Muscle of back (tissue), 11 donors: ENCODE measurements around the gene CHST7. TPM values are rescaled to one million over a fixed set of nuclear protein-coding genes. Genes with fewer than 3 reads are reported as not detected.
A peak's percentile ranks its signal among the peaks of the same experiment; 100 is the strongest.

Source experiments
- DNase-seq, 3 donors: peaks; one replicate each; pipeline versions ENCODE4 v3.0.0 to v3.0.0-alpha.2; 2013
- polyA plus RNA-seq, 10 donors: library from polyadenylated mRNA; unstranded; fragments of 120-200 nt; gene quantifications; one replicate each; pipeline ENCODE4 v1.2.1, GENCODE V29; 2013; ENCODE audit not compliant: insufficient read length in 10 of 10

The CHST7 gene
- polyA plus RNA-seq, 10 donors = 3.3 to 5.8 (median 4.1) TPM

DNA sequence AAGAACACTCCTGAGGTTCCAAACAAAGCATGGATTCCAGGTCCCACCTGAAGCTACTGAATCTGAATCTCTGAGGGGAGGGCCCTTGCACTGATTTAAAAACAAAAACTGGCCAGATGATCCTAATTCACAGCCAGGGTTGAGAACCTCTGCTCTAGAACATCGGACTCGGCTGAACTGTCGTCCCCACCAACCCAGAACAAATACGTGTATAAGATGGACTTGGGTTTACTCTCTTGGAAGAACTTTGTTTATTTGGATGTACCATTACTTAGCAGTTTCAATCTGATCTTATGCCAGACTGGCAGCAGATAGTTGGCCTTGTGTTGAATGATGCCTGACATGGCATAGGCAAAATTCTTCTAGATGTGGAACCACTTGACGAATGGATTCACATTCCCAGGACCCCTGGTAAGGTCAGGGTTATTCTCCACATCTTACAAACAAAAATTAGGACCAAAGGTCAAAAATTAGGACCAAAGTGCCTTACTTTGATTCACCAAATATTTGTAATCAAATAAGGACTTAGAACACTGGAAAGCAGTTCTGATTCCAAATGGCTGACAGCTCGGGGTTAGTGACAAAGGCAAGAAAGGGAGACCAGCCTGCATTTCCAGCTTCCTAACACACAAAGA, 29.0 kb downstream of the CHST7 start:
- no peak for DNase-seq

DNA sequence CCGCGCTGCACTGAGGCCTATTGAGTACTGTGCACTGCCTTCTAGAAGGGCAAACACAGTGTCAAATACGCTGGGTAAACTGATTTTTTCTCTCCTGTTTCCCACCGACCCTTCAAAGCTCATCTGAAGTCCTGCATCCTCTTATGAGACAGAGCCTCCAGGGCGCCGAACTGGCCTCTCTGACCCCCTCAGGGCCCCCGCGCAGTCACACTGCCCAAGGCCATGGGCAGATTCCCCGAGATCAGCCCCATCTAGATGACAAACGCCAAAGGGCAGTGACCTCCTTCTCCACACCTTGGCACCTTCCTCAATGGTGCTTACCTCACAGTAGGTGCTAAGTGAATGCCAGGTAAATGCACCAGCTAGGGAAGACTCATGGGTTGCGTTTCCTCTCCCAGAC, 34.4 kb downstream of the CHST7 start:
- DNase-seq = no peak

GRCh38 chrX:46610070-46610658, 36.6 kb downstream of the CHST7 start:
- DNase-seq = no peak

DNA sequence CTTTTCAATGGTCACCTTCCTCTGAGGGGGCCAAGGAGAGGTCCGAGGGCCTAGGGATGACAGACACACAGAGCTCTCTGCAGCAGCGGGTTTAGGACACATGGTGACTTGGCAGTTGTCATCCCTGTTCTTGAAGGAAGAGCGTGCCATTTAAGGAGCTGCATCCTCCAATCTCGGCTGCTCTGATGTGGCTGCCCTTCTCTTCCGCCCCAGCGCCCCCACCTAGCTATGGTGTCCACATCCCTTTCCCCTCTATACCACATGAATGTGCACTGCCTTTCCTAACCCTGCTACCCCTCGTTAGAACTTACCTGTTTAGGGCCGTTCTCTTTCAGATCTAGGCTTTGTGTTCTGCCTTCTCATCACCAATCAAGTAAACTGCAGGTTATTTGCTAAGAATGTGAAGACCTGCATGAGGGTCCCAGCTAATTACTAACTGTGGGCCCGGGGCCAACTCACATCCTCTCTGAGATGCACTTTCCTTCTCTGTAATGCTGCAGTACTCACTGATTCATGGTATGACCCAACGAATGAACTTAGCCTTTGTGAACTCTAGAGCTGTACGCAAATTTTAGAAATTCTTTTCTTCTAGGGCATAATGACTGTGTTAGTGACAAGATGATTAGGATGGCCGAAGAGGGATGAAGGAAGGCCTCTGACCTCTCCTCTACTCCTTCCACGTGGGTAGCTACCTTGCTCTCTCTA, 38.2 kb downstream of the CHST7 start:
- DNase-seq = no peak

GRCh38 chrX:46617906-46618305, 44.3 kb downstream of the CHST7 start:
- DNase-seq = no peak

DNA sequence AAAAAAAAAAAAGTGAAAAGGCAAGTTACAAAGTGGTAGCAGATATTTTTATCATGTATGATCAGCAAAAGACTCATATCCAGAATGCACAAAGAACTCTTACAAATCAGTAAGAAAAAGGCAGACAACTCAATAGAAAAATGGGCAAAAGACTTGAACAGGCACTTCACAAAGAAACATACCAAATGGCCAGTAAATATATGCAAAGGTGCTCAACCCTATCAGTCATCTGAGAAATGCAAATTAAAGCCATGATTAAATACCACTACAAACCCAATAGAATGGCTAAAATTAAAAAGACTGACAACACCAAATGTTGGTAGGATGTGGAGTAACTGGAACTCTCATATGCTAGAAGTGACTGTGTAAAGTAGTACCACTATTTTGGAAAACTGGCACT, 45.4 kb downstream of the CHST7 start:
- no peak for DNase-seq

- no peak for DNase-seq
Observed at GRCh38 chrX:46620505-46620904, 46.9 kb downstream of the CHST7 start.

DNA sequence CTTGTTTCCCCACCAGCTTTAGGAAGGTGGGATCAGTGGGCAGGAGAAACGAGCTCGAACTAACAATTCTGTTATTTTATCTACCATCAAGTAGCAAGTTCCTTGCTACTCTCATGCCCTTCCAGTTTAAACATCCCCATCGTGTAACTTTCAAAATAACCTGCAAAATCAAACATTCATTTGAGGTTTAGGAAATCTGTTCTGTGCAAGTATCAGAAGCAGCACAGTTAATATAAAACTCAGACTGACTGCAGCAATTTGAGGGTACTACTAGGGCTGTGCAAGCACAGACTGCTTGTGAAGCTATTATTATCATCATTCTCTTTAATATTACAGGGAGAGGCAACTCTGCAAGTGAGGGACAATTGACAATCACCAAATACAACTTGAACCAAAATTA, 48.0 kb downstream of the CHST7 start:
- DNase-seq = no peak

- DNase-seq = no peak
Observed at GRCh38 chrX:46624090-46624786, 50.7 kb downstream of the CHST7 start.

GRCh38 chrX:46626566-46626965, 53.0 kb downstream of the CHST7 start:
- DNase-seq = peak in 1 of 3 donors; percentile 18

- no peak for DNase-seq
Observed at GRCh38 chrX:46627062-46627461, 53.5 kb downstream of the CHST7 start.

DNA sequence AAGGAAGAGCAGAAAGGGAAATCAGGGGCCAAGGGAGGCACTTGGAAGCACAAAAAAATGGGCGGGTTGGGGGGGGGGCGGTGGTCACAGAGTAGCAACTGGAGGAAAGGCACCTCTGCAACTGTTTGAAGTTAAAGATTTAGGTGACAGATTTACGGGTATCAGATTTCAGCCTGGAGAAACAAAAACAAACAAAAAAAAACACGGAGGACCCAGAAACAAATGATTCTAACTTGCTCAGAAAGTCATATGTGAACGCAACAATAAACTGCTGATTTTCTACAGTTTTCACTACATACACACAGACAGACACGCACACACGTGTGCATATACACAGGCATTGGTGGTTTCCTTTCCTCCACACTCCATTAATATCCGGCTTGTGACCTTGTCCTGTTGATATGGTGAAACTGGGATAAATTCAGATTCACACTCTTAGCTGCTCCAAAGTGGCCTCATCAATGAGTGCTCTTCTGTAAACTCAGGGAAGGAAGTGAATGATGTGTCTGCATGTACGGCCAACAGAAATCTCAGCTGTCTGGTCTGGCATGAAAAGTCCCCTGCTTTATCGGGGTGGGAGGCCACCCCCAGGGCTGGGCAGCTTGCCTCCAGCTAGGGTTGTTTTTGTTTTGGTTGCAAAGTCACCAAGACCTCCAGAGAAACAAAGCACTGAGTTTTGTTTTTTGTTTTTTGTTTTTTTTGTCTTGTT, 54.3 kb downstream of the CHST7 start:
- DNase-seq = peak in 2 of 3 donors; percentile 19 to 38

DNA sequence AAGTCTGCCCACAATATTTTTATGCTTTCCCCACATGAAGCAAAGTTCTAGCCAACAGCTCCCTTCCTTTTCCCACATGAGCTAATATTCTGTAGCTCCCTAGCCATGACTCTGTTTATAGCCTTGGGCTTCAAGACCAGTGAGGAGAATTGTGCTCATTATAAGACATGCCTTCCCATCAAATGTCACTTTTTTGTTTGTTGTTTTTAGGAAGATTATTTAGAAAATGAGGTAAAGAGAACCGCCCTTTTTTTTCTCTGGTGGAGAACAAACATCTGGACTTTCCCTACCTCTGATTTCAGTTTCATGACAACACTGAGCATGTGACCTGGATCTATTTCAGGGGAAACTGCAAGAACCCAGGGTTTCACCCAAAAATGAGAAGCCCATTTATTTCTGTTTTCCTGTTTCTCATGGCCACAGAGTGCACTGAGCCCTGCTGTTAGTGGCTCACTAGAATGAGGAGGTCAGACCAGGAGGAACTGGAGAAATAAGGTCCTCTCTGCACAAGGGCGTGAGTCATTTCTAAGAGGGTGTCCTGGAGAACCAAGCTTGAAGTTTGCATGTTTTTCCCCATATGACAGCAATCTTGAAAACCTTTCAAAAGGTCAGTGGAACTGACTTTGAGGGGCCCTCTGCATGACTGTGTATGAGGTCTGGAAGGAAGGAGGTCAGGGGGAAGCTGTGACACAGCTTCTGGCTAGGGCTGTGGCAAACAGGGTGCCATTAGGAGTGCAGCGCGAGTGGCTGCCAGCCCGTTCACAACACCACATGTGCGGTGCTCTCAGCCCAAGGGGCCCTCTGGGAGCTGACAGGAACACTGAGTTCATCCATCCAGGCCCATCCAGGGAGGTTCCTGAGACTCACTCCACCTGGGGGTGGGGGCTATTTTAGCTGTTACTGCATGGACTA, 55.2 kb downstream of the CHST7 start:
- DNase-seq = peak in 1 of 3 donors; percentile 32

GRCh38 chrX:46630141-46630540, 56.6 kb downstream of the CHST7 start:
- no peak for DNase-seq

DNA sequence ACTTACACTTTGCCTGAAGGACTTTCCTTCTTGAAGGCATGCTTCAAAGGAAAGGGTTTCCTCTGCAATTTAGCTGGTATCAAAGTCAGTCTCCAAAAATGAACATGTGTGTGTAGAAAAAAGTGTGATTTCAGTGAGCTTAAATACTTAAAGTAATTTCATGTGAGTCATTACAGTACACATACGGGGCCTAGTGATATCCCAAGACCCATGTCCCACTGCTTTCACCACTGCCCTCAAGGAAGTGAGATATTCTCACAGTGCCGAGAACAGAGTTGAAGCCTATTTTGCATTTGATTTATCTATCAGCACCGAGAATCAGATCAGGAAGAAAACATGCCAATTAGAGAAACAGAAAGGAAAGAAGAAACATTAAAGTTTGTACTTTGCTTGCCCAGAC, 61.0 kb downstream of the CHST7 start:
- no peak for DNase-seq

- no peak for DNase-seq
Observed at GRCh38 chrX:46635186-46635585, 61.6 kb downstream of the CHST7 start.

DNA sequence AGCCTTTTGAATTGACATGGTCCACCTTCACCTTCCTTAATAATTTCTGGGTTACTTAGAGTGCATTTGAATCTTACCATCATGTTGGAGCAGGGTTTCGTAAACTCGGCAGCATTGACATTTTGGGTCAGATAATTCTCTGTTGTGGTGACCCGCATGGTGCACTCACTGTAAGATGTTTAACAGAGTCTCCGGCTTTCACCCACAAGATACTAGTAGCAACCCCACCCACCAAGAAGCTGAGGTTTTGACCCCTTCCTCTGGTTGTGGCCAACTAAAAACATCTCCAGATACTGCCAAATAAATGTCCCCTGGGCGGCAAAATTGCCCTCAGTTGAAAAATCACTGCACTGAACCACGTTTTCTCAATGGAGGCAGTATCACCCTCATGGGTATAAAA, 62.7 kb downstream of the CHST7 start:
- DNase-seq = no peak

DNA sequence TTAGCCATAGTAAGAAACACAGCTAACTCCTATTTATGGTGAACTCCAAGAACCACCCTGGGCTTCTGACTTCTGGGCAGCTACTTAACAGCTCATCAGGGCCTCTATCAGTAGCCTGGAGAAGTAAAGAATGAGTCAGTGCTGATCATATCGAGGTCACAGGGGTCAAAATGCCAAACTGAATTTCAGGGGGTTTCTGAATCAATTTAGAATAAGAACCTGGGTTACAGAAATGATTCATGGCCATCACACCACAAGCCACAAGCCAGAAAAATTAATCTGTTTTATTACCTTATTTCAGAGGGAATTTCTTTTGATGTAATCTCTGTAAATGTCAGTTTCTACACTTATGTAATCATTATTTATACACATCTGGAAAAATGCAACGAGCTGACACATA, 64.4 kb downstream of the CHST7 start:
- DNase-seq = no peak

GRCh38 chrX:46642145-46642544, 68.6 kb downstream of the CHST7 start:
- DNase-seq = peak in 1 of 3 donors; percentile 11

DNA sequence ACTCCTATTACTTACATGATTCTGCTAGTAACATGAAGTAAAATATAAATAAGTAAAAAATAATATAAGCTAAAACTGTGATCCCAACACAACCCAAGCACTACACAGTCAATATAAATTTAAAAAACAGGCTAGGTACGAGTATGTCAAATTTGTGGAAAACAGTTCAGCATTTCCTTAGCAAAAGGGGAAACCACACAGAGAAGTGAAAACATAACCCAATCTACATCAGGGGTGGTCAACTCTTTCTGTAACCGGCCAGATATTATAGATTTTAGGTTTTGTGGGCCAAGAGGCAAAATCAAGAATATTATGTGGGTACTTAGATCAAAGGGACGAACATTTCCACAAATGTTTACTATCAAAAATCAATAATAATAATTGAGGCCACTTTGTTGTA, 70.1 kb downstream of the CHST7 start:
- no peak for DNase-seq

DNA sequence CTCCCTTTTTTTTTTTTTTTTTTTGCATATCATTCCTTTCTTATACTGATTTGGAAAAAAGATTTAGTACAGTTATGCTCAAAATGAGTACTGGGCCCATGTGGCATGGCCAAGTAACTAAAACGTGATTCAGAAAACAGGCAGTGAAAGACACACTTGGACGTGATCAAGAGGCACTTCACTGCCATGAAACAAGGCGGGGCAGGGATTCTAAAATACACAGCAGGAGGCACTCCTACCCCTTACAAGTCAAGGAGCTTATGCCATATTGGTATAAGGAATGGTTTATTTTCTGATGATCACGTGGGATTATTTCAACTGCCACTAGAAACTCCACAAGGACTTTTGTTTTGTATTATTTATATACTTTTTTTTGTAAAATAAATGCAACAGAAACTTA, 72.0 kb downstream of the CHST7 start:
- DNase-seq = no peak
